ENCODE results near the gene IL11.

DNA sequence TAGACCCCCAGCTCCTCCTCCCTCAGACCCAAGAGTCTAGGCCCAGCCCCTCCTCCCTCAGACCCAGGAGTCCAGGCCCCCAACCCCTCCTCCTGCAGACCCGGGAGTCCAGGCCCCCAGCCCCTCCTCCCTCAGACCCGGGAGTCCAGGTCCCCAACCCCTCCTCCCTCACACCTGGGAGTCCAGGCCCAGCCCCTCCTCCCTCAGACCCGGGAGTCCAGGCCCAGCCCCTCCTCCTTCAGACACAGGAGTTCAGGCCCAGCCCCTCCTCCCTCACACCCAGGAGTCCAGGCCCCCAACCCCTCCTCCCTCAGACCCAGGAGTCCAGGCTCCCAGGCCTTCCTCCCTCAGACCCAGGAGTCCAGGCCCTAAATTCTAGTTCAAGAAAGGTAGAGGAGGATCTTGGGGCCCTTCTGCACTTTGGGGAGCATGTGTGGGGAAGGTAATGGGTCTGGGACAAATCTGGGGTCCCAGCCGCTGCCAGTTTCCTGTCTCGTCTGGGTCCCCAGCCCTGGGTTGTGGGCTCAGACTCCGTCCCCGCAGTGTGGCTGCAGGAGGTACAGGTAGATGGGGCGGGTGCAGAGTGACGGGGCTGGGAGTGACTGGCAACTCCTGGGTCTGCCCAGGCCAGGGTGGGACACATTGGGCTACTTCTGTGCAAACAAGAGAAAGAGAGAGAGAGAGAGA, 3.2 kb upstream of the IL11 start:
- no peak for TF ChIP-seq CTCF (IDR thresholded peaks at IDR 0.05; ENCODE audit: borderline replicate concordance, extremely low read depth, low read length, poor library complexity, severe bottlenecking)
- TF ChIP-seq EZH2 (IDR thresholded peaks at IDR 0.05; ENCODE audit: borderline replicate concordance, low read depth, low read length, severe bottlenecking) = no peak
